DMS53 (cell line): ENCODE results near the gene GNG4.
"Not testable (repeated sequence)": the region's sequence is repeated elsewhere in the genome, so short reads cannot be mapped to it uniquely, and the experiment has no call there.

ENCODE experiments used
- DNase-seq: peaks from one replicate; lab custom pipeline; 2025; lab: John Stamatoyannopoulos, UW

GNG4 gene

GRCh38 chr1:235648954-235649367 lies 623 bp downstream of the GNG4 start:
- DNase-seq, result peak; percentile 78

DNA sequence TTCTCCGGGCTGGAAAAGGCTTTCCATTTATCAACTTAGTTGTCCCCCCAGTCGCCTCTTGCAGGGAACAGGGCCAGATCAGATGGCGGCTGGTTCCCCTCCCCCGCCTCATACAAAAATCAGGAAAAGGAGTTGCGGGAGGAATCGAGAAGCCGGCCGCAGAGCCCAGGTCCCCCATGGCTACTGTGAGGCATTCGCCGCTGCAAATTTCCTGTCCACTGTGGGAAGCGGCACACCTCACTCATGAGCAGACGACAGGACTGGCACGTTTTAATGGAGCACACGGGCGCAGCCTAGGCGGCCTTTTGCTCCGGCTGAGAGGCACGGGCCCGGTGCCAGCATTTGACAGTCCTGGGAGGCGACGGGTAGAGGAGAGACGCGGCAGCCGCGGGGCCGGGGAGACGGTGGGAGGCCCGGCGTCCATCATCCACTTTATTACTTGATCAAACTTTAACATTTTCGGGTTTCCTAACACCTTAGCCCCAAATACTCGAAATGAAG lies 1.1 kb downstream of the GNG4 start:
- DNase-seq, result peak; percentile 87

DNA sequence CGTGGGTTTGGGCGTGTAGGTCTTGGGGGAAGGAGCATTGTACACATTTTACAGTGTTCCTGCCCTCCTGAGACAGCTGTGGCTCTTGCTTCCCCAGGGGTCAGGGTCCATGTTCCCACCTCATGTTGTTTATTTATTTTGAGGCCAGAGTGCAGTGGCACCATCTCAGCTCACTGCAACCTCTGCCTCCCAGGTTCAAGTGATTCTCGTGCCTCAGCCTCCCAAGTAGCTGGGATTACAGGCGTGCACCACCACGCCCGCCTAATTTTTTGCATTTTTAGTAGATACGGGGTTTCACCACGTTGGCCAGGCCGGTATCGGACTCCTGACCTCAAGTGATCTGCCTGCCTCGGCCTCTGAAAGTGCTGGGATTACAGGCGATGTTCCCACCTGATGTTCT lies 2.0 kb downstream of the GNG4 start:
- not testable (repeated sequence) for DNase-seq

- no peak for DNase-seq
These were observed 3.1 kb downstream of the GNG4 start for GRCh38 chr1:235646463-235646862.

DNA sequence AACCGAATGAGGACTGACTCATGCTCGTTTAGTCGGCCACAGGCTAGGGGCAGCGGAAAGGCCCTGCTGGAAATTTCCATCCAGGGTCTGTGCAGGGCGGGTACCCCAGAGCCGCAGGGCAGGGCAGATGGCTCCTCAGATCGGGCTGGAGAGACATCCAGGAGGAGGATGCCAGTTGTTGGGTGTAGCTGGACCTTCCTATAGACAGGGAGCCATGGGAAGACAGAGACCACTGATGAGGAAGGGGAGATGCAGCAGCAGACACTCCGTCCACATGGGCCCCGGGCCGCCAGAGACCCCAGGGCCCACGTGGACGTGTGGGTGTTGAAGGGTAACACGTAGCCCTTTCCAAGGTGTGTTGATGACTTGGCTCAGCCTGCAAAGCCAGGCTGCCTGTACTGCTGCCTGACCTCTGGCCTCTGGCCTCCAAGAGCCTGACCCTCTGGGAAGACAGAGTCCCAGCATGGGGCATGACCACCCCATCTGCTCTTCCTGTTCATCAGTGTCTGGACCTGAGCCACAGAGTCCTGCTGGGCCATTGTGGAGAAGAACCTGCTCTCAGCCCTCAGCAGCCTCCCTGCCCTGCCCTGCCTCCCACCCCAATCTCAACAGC lies 4.8 kb downstream of the GNG4 start:
- no peak for DNase-seq

DNA sequence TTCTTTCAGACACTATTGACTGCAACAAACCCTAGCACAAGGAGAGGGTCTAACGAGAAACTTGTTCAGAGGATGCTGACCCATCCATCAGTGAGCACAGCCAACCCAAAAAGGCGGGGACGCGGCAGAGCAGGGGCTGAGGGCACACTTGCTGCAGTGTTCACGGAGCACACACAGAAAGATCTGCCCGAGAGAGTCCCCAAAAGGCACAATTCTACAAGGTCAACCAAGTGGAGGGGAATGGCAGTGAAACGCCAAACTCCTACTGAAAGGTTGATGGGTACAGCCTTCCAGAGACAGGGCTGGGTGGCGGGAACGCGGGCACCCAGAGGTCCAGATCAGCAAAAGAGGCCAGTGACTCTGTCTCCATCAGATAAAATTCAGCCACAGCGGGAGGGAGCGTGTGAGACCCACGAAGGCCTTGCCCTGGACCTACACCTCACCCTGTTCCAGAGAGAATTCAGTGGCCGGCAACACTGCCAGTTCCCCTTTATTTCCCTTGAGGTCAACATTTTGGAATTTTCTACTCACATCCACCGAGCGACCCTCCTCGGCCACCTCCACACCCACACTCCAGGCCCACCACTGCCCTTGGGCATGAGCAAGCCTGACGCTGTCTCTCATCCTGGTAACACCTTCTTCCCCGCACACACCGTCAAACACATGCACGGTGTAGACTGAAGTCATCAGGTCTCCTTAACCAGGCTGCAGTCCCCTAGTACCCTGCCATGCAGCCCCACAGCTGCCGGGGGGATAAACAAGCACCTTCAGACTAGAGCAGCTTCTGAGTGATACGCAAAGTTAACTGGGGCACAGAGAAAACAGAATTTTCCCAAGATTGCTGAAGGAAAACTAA lies 5.5 kb downstream of the GNG4 start:
- no peak for DNase-seq

DNA sequence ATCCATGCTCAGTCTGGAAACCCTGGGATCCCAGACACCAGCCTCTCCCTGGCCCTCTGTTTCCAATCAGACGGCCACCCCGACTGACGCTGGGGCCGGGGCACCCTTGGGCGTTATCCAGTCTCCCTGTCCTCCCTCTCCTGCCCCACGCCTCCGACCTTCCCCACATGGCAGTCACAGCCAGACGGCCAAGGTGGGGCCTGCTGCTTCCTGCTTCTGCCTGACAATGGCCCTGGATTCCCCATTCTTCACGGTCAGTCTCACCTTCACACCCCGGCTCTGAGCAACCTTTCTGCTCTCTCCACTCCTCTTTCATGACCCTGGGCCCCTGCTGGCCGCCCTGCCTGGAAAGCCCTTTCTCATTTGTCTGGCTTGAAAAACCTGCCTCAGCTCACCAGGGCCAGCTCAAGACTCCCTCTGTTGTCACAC lies 6.6 kb downstream of the GNG4 start:
- DNase-seq, result no peak

DNA sequence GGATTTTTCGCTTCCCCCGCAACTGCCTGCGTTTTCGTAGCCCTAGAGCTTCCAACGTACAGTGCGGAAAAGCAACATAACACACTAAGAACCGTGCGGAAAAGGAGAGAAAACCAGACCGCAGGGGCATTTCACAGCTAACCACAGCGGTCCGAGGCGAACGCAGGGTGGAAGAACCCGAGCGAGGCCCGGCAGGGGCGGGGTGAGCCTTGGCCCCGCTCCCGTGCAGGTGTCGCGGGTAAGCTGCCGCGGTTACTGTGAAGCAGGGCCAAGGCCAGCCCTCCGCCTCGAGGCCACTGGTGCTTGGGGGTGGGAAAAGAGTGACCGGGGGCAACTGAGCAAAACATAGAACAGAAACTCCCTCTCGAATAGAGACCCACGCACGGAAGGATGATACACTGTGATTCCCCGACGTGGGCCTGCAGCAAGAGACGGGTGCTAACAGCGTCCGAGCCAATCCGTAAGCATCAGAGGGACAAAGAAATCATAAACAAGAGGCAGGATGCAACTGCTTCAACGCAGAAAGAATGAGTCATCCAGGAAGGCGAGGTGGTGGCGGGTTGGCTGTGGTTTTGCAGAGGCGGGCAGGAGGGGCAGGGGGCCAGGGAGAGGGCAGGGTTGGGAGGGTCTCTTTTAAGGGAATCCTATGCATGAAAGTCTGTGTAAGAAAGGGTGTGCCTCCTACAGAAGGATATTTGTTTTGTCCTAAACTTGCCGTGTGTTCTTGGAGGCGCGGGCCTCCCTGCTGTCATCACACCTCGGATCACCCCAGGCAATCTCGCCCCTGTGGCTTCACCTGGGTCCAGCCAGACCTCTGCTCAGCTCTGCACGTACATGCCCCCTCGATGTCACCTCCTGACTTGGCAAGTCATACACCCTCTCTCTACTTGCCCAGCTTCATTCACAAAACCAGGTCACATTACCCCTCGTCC lies 7.3 kb downstream of the GNG4 start:
- peak; percentile 45 for DNase-seq

DNA sequence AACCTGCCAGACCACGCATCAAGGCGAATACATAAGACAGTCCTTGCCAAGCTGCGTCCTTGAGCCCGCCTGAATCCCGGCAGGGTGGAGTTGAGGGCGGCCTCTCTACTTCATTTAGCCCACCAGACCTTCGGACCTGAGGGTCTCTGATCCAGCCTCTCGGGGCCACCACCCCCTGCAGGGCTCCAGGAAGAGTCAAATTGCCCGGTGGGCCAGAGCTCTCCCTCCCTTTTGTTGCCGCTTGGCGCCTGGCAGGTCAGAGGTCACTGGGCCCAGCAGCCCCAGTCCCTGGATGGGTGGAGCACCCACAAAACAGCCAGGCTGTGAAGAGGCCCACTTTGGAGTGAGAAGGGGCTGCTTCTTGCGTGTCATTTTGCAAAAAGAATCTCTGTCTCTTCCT lies 9.0 kb downstream of the GNG4 start:
- DNase-seq, result no peak

DNA sequence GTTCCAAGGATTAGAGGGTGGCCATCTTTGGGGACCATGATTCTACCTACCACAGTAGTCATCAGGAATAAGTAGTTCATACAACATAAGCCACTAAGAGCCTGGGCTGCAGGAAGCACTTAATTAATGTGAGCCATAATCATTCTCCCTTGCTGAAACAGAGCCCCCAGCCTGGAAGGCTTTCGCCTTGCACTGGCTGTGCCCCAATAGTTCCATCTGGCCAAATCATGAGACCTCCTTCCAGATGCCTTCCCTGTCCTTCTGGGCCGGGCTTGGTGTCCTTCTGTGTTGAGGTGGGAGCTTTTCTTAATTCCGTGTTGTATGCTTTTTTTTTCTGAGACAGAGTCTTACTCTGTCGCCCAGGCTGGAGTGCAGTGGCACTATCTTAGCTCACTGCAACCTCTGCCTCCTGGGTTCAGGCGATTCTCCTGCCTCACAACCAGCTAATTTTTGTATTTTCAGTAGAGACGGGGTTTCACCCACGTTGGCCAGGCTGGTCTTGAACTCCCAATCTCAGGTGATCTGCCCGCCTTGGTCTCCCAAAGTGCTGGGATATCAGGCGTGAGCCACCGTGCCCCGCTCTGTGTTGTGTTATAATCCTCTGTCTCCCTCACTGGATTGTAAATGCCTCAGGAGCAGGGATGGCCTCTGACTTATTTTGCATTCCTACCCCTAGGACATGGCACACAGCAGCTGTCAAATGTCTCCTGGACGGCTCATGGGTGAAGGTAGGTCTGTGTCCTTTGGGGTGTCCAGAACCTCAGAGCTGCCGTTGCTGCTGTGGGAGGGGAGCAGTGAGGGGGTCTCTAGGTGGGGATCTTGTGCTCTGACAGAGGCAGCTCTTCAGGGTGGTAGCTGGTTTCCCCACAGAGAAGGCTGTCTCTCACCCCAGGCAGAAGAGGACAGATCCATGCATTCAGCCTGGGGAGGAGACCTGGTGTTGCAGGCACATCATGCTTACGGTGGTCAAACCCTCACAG lies 10.1 kb downstream of the GNG4 start:
- DNase-seq, result no peak

DNA sequence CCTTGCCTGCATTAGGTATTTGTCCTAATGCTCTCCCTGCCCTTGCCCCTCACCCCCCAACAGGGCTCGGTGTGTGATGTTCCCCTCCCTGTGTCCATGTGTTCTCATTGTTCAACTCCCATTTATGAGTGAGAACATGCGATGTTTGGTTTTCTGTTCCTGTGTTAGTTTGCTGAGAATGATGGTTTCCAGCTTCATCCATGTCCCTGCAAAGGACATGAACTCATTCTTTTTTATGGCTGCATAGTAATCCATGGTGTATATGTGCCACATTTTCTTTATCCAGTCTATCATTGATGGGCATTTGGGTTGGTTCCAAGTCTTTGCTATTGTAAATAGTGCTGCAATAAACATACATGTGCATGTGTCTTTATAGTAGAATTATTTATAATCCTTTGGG lies 11.0 kb downstream of the GNG4 start:
- not testable (repeated sequence) for DNase-seq

DNA sequence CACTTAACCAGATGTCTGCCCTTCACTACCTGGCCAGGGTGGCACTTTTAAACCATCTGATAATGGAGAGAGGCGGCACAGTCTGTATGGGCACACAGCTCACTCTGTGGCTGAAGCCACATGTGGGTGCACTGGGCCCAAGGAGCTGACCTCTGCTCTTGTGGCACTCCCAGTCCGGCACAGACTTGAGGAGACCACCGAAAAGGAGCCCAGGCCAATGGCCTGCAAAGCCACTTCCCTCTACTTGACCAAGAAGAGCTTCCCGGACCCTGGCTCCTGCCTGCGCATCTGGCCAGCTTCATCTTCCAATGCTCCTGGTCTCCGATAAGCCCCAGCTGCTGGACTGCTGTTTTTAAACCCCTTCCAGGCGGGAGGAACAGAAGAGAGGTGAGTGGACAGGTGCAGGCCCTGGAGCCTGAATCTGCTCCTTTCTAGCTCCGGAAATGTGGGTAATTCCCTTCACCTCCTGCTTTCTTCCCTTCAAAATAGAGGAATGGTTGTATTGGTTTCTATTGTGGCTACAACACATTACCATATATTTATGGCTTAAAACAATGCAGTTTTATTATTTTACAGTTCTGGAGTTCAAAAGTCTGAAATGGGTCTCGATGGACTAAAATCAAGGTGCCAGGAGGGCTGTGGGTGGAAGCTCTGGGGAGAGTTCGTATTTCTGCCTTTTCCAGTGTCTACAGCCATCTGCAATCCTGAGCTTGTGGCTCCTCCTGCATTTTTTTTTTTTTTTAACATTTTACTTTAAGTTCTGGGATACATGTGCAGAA lies 11.6 kb downstream of the GNG4 start:
- no peak for DNase-seq

GRCh38 chr1:235635938-235636662 lies 13.5 kb downstream of the GNG4 start:
- no peak for DNase-seq

DNA sequence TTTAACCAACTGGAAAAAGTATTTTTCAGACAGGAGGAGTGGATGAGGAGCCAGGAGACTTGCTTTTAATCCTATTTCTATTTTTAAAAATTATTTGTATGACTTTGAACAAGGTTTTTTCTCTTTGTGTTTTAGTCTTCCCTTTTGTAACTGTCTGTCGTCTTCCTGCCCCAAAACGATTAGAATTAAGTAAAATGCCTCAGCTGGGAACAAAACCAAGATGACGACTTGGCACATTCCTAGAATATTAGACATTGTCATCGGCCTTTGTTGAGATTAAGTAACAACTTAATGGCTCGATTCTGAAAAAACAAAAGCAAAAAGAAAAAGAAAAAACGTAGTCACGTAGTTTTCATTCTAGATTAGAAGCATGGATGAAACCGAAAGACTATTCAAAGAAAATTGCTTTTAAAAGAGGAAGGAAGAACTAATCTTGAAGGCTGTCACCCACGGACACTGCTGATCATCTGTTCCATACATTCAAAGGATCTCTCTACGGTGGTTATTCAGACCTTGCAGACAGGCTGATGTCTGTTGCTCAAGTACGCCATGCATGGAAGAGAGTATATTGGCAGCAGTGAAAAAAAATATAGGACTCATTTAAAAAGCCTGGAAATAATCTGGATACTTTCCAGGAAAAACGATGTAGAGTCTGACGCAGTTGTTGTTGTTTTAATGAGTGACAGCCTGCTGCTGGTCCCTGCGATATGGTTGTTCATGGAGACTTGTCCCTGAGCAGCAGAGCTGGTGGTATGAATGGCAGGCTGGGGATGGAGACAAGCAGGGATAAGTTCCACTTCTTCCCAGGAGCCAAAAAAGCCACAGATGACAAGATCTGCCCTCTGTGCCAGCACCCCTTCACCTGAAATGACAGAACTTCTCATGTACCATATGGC lies 16.8 kb downstream of the GNG4 start:
- no peak for DNase-seq

DNA sequence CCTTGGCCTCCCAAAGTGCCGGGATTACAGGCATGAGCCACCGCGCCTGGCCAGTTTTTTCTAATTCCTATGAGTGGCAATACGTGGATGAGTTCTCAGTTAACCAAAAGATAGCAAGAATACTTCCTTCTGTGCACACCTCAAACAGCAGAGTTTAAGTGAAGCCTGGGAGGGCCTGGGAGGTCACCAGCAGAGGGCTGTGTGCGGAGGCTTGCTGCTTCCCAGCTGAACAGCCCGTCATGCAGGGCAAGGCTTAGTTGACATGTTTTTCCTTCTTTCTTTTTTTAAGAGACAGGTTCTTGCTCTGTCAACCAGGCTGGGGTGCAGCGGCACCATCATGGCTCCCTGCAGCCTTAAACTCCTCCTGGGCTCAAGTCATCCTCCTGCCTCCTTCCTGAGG lies 17.8 kb downstream of the GNG4 start:
- DNase-seq, result no peak

GRCh38 chr1:235628316-235629005 lies 21.1 kb downstream of the GNG4 start:
- DNase-seq, result no peak

DNA sequence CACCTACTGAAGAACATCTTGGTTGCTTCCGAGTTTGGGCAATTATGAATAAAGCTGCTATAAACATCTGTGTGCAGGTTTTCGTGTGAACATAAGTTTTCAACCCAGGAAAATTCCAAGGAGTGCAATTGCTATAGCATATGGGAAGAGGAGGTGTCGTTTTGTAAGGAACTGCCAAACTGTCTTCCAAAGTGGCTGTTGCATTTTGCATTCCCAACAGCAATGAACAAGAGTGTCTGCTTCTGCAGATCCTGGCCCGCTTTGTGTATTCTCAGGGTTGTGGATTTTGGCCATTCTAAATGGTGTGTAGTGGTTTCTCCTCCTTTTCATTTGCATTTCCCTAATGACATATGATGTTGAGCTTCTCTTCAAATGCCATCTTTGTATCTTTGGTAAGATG lies 23.8 kb downstream of the GNG4 start:
- DNase-seq, result no peak

DNA sequence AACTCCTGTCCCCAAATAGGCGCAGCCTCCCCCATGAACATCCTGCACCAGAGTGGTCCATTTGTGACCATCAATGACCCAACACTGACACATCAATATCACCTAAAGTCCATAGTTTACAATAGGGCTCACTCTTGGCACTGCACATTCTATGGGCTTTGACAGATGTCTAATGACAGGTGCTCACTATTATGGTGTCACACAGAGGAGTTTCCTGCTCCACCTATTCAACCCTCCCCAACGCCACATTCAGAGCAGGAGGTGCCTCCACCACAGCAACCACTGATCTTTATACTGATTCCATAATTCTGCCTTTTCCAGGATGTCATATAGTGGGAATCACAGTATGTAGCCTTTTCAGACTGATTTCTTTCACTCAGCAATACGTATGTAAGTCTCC lies 24.2 kb downstream of the GNG4 start:
- DNase-seq, result no peak
